Lung (tissue), 12 donors: ENCODE data around the gene MT1F. TPM values are rescaled to one million over a fixed set of nuclear protein-coding genes. Genes with fewer than 3 reads are reported as not detected.
A peak's percentile ranks its signal among the peaks of the same experiment; 100 is the strongest.

Experiments used
- ATAC-seq: fragments of 200-7000 bp; cut with Tn5 transposase; one replicate; pipeline ENCODE4 v1.9.1; 2020; ENCODE audit warnings: moderate number of reproducible peaks; ENCODE audit not compliant: insufficient read depth, low FRiP score
- DNase-seq, 3 donors: peaks; one replicate each; pipeline ENCODE4 v3.0.0-alpha.2; 2013 to 2017
- H3K27ac ChIP-seq, 2 donors: one replicate each; pipeline ENCODE4 v1.5.1; 2013; ENCODE audit warnings: mild to moderate bottlenecking in 2 of 2, moderate library complexity in 2 of 2, control low read depth in 1 of 2, inconsistent platforms in 1 of 2, low read depth in 1 of 2, low read length in 1 of 2
- H3K27me3 ChIP-seq, 3 donors: one replicate each; pipeline ENCODE4 v1.5.1; 2013; ENCODE audit warnings: low read length in 2 of 3; ENCODE audit not compliant: control insufficient read depth in 3 of 3, insufficient read depth in 3 of 3
- H3K36me3 ChIP-seq, 4 donors: one replicate each; pipeline ENCODE4 v1.5.1; 2013; ENCODE audit warnings: low read length in 4 of 4, mild to moderate bottlenecking in 1 of 4, moderate library complexity in 1 of 4; ENCODE audit not compliant: control insufficient read depth in 4 of 4, insufficient read depth in 4 of 4
- H3K4me1 ChIP-seq, 5 donors: one replicate each; pipeline ENCODE4 v1.5.1; 2013; ENCODE audit warnings: low read length in 5 of 5, mild to moderate bottlenecking in 2 of 5, moderate library complexity in 1 of 5; ENCODE audit not compliant: control insufficient read depth in 5 of 5, insufficient read depth in 5 of 5
- H3K4me3 ChIP-seq: one replicate; pipeline ENCODE4 v1.5.1; 2013; ENCODE audit warnings: mild to moderate bottlenecking, control low read depth, moderate library complexity
- H3K9ac ChIP-seq, 2 donors: one replicate each; pipeline ENCODE4 v1.5.1; 2013; ENCODE audit warnings: low read length in 2 of 2, control low read depth in 1 of 2; ENCODE audit not compliant: insufficient read depth in 1 of 2
- H3K9me3 ChIP-seq, 4 donors: one replicate each; pipeline ENCODE4 v1.5.1; 2013; ENCODE audit warnings: low read length in 3 of 4, mild to moderate bottlenecking in 1 of 4, moderate library complexity in 1 of 4; ENCODE audit not compliant: control insufficient read depth in 4 of 4, insufficient read depth in 3 of 4
- WGBS, 2 donors: extraction: QIAGEN DNeasy Blood & Tissue Kit; methylation state at CpG; one replicate each; pipeline ENCODE4 v1.1.7; 2013; 5-methylcytosine and 5-hydroxymethylcytosine counted together
- polyA plus RNA-seq, 2 donors: library from polyadenylated mRNA; stranded (reverse); fragments of 200-250 nt; gene quantifications; one replicate each; pipeline ENCODE4 v1.2.1, GENCODE V29; 2013
- total RNA-seq, 2 donors: library from RNA; depleted of rRNA in 1 of 2; stranded (reverse); fragments of >200 nt in 1 of 2; gene quantifications; one replicate each; pipeline ENCODE4 v1.2.1, GENCODE V29; 2014 to 2021
- TF ChIP-seq, protein P1 (sequence below): IDR thresholded peaks from 2 replicates; pipeline ENCODE4 v1.5.1; 2012; ENCODE audit warnings: mild to moderate bottlenecking; ENCODE audit errors: control extremely low read depth, extremely low read depth
- donor health status: control.
- donor health status: control.
- donor health status: Bipolar disorder and iron deficiency.
- donor health status: healthy.
- donor health status: DM: yes; HTN: yes; CAD: no.

MT1F gene
- total and polyA plus RNA-seq, 4 donors = 3.6 to 42.0 (median 20.9) TPM

DNA sequence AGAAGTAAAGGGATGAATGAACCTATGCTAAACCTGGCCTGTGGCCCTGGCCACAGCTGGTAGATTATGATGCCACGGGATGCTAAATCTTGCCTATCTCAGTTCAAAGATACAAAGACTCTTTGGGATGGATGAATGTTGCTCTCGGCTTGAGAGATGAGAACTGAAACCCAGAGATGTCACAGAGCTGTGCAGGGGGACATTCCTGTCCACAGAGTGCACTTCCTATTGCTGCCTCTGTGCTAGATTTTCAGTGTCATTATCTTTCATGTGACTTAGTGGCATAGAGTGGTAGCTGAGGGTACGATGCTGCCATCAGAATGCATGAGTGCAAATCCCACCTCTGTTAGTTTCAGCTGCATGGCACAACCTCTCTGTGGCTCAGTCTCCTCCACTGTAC, 27.6 kb upstream of the MT1F start:
- 81% methylated on average over 3 of the region's 3 CpGs for WGBS, 2 donors
- no peak for DNase-seq
- Histone ChIP-seq H3K9ac (no peak overlapping the region), H3K27me3 (peaks cover 0 to 58% (median 46%) of the 10 kb centered on the region in 3 donors), H3K36me3 (no peaks in the 10 kb centered on the region), H3K4me1 (peaks cover 0 to 18% (median 0%) of the 10 kb centered on the region in 5 donors), H3K9me3 (peaks cover 0 to 4% (median 0%) of the 10 kb centered on the region in 4 donors), H3K4me3 (no peak overlapping the region), H3K27ac (no peak overlapping the region)
- TF ChIP-seq, protein P1, sequence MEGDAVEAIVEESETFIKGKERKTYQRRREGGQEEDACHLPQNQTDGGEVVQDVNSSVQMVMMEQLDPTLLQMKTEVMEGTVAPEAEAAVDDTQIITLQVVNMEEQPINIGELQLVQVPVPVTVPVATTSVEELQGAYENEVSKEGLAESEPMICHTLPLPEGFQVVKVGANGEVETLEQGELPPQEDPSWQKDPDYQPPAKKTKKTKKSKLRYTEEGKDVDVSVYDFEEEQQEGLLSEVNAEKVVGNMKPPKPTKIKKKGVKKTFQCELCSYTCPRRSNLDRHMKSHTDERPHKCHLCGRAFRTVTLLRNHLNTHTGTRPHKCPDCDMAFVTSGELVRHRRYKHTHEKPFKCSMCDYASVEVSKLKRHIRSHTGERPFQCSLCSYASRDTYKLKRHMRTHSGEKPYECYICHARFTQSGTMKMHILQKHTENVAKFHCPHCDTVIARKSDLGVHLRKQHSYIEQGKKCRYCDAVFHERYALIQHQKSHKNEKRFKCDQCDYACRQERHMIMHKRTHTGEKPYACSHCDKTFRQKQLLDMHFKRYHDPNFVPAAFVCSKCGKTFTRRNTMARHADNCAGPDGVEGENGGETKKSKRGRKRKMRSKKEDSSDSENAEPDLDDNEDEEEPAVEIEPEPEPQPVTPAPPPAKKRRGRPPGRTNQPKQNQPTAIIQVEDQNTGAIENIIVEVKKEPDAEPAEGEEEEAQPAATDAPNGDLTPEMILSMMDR = no peak
- ATAC-seq = no peak

GRCh38 chr16:56631197-56631596, 26.6 kb upstream of the MT1F start:
- no peak overlapping the region for H3K27ac ChIP-seq
- peaks cover 0 to 60% (median 52%) of the 10 kb centered on the region in 3 donors for H3K27me3 ChIP-seq
- TF ChIP-seq, protein P1 = no peak
- 84 to 90% methylated on average over 10 of the region's 10 CpGs for WGBS, 2 donors
- no peaks in the 10 kb centered on the region for H3K36me3 ChIP-seq
- no peak for DNase-seq
- no peak overlapping the region for H3K4me3 ChIP-seq
- peaks cover 0 to 18% (median 0%) of the 10 kb centered on the region in 5 donors for H3K4me1 ChIP-seq
- ATAC-seq = no peak
- no peak overlapping the region for H3K9ac ChIP-seq
- H3K9me3 ChIP-seq = peaks cover 0 to 10% (median 0%) of the 10 kb centered on the region in 4 donors

DNA sequence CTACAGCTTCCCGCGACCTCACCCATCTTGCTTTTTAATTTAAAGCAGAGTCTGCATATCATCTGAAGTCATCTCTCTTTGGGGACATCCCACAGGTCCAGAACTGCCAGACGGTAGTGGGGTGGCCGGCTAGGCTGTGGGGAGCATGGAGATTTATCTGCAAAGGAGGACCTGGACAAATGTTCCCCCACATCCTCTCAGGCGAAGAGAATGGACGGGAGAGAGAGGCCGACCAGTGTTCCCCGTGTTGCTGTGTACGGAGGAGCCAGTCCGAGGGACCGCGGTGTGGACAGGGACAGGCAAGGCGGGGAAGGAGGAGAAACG, 26.0 kb upstream of the MT1F start:
- peaks cover 0 to 12% (median 0%) of the 10 kb centered on the region in 5 donors for H3K4me1 ChIP-seq
- TF ChIP-seq, protein P1 = no peak
- DNase-seq (no peak), ATAC-seq (no peak)
- peaks cover 0 to 66% (median 56%) of the 10 kb centered on the region in 3 donors for H3K27me3 ChIP-seq
- H3K9ac ChIP-seq = peak overlapping the region in 1 of 2 donors; percentile 28
- 22 to 33% methylated on average over 14 of the region's 14 CpGs for WGBS, 2 donors
- peaks cover 0 to 10% (median 0%) of the 10 kb centered on the region in 4 donors for H3K9me3 ChIP-seq
- peak overlapping the region; percentile 17 to 87 for H3K27ac ChIP-seq
- no peaks in the 10 kb centered on the region for H3K36me3 ChIP-seq
- H3K4me3 ChIP-seq = no peak overlapping the region
